ENCODE results near the gene POLR3F.

The POLR3F gene

GRCh38 chr20:18440403-18440802 is 26.8 kb upstream of the POLR3F start:
- H2BK5ac ChIP-seq (ENCODE audit: low read length), result no peak overlapping the region
- DNase-seq (ENCODE audit: low spot score), result no peak
- no peak overlapping the region for H3K14ac ChIP-seq (ENCODE audit: low read length)
- H3K36me3 ChIP-seq (replicated peaks in 1 of 2; ENCODE audit: control insufficient read depth in 2 of 2, insufficient read depth in 2 of 2, low read length in 2 of 2), result no peaks in the 10 kb centered on the region
- H3K9ac ChIP-seq (ENCODE audit: low read depth, low read length, poor library complexity), result no peak overlapping the region
- no peak overlapping the region for H3K18ac ChIP-seq (ENCODE audit: low read length)
- no peak overlapping the region for H3K4ac ChIP-seq (ENCODE audit: low read length)
- H3K4me1 ChIP-seq (ENCODE audit: control insufficient read depth in 2 of 2, insufficient read depth in 1 of 2, low read depth in 1 of 2, low read length in 2 of 2), result no peaks in the 10 kb centered on the region
- H3K27ac ChIP-seq (replicated peaks; ENCODE audit: low read length), result no peak overlapping the region
- no CpG with 5 or more reads among the region's 1 CpG for WGBS, 2 donors (ENCODE audit: extremely low coverage in 2 of 2, insufficient read length in 2 of 2, insufficient replicate concordance in 1 of 2)
- no peak overlapping the region for H4K91ac ChIP-seq (ENCODE audit: low read depth, low read length, poor library complexity)
- no peak overlapping the region for H2BK15ac ChIP-seq (ENCODE audit: low read length)
- no peak overlapping the region for H3K4me3 ChIP-seq (ENCODE audit: low read length in 2 of 2)
- no peak overlapping the region for H2BK12ac ChIP-seq (ENCODE audit: low read length)
- no peak overlapping the region for H4K8ac ChIP-seq (ENCODE audit: low read depth, low read length)
- no peak overlapping the region for H2BK120ac ChIP-seq (ENCODE audit: low read depth, low read length)
- no peaks in the 10 kb centered on the region for H3K27me3 ChIP-seq (ENCODE audit: control insufficient read depth in 3 of 3, insufficient read depth in 3 of 3, low read depth in 1 of 3, low read length in 3 of 3)
- no peaks in the 10 kb centered on the region for H3K79me1 ChIP-seq (ENCODE audit: low read depth, low read length)
- H3K4me2 ChIP-seq (ENCODE audit: insufficient read depth, low read length, poor library complexity, severe bottlenecking), result no peak overlapping the region
- H2AFZ ChIP-seq (ENCODE audit: low read length), result no peak overlapping the region
- no peaks in the 10 kb centered on the region for H3K9me3 ChIP-seq (replicated peaks in 1 of 2; ENCODE audit: control insufficient read depth in 2 of 2, insufficient read depth in 1 of 2, low read depth in 1 of 2, low read length in 2 of 2)
- H2AK5ac ChIP-seq (ENCODE audit: low read depth, low read length), result no peak overlapping the region
- no peak overlapping the region for H3K23ac ChIP-seq (ENCODE audit: low read depth, low read length, poor library complexity)

- Histone ChIP-seq H2AFZ (ENCODE audit: low read length) (no peak overlapping the region), H3K18ac (ENCODE audit: low read length) (no peak overlapping the region), H2BK12ac (ENCODE audit: low read length) (no peak overlapping the region), H3K4me1 (ENCODE audit: control insufficient read depth in 2 of 2, insufficient read depth in 1 of 2, low read depth in 1 of 2, low read length in 2 of 2) (no peaks in the 10 kb centered on the region), H3K27me3 (ENCODE audit: control insufficient read depth in 3 of 3, insufficient read depth in 3 of 3, low read depth in 1 of 3, low read length in 3 of 3) (no peaks in the 10 kb centered on the region), H3K36me3 (replicated peaks in 1 of 2; ENCODE audit: control insufficient read depth in 2 of 2, insufficient read depth in 2 of 2, low read length in 2 of 2) (peaks cover 0 to 3% of the 10 kb centered on the region in 2 donors), H3K27ac (replicated peaks; ENCODE audit: low read length) (no peak overlapping the region), H3K9ac (ENCODE audit: low read depth, low read length, poor library complexity) (no peak overlapping the region), H2AK5ac (ENCODE audit: low read depth, low read length) (no peak overlapping the region), H2BK15ac (ENCODE audit: low read length) (no peak overlapping the region), H4K91ac (ENCODE audit: low read depth, low read length, poor library complexity) (no peak overlapping the region), H2BK120ac (ENCODE audit: low read depth, low read length) (no peak overlapping the region), H2BK5ac (ENCODE audit: low read length) (no peak overlapping the region), H3K23ac (ENCODE audit: low read depth, low read length, poor library complexity) (no peak overlapping the region), H3K14ac (ENCODE audit: low read length) (no peak overlapping the region), H4K8ac (ENCODE audit: low read depth, low read length) (no peak overlapping the region), H3K4me2 (ENCODE audit: insufficient read depth, low read length, poor library complexity, severe bottlenecking) (no peak overlapping the region), H3K4me3 (ENCODE audit: low read length in 2 of 2) (no peak overlapping the region), H3K79me1 (ENCODE audit: low read depth, low read length) (no peaks in the 10 kb centered on the region), H3K4ac (ENCODE audit: low read length) (no peak overlapping the region), H3K9me3 (replicated peaks in 1 of 2; ENCODE audit: control insufficient read depth in 2 of 2, insufficient read depth in 1 of 2, low read depth in 1 of 2, low read length in 2 of 2) (no peaks in the 10 kb centered on the region)
- no CpG with 5 or more reads among the region's 4 CpGs for WGBS, 2 donors (ENCODE audit: extremely low coverage in 2 of 2, insufficient read length in 2 of 2, insufficient replicate concordance in 1 of 2)
- DNase-seq (ENCODE audit: low spot score), result no peak
These were observed 23.3 kb upstream of the POLR3F start for GRCh38 chr20:18443886-18444285.

- H4K91ac ChIP-seq (ENCODE audit: low read depth, low read length, poor library complexity), result no peak overlapping the region
- no peaks in the 10 kb centered on the region for H3K79me1 ChIP-seq (ENCODE audit: low read depth, low read length)
- DNase-seq (ENCODE audit: low spot score), result no peak
- H3K4me1 ChIP-seq (ENCODE audit: control insufficient read depth in 2 of 2, insufficient read depth in 1 of 2, low read depth in 1 of 2, low read length in 2 of 2), result no peaks in the 10 kb centered on the region
- H3K9me3 ChIP-seq (replicated peaks in 1 of 2; ENCODE audit: control insufficient read depth in 2 of 2, insufficient read depth in 1 of 2, low read depth in 1 of 2, low read length in 2 of 2), result peaks cover 0 to 7% of the 10 kb centered on the region in 2 donors
- no peaks in the 10 kb centered on the region for H3K36me3 ChIP-seq (replicated peaks in 1 of 2; ENCODE audit: control insufficient read depth in 2 of 2, insufficient read depth in 2 of 2, low read length in 2 of 2)
- no peak overlapping the region for H3K27ac ChIP-seq (replicated peaks; ENCODE audit: low read length)
- H3K27me3 ChIP-seq (ENCODE audit: control insufficient read depth in 3 of 3, insufficient read depth in 3 of 3, low read depth in 1 of 3, low read length in 3 of 3), result no peaks in the 10 kb centered on the region
- H3K4ac ChIP-seq (ENCODE audit: low read length), result no peak overlapping the region
- H3K18ac ChIP-seq (ENCODE audit: low read length), result no peak overlapping the region
- no peak overlapping the region for H4K8ac ChIP-seq (ENCODE audit: low read depth, low read length)
- H3K4me3 ChIP-seq (ENCODE audit: low read length in 2 of 2), result no peak overlapping the region
- H3K14ac ChIP-seq (ENCODE audit: low read length), result no peak overlapping the region
- no peak overlapping the region for H3K4me2 ChIP-seq (ENCODE audit: insufficient read depth, low read length, poor library complexity, severe bottlenecking)
- no peak overlapping the region for H2AK5ac ChIP-seq (ENCODE audit: low read depth, low read length)
- H2BK5ac ChIP-seq (ENCODE audit: low read length), result no peak overlapping the region
- no peak overlapping the region for H3K23ac ChIP-seq (ENCODE audit: low read depth, low read length, poor library complexity)
- no peak overlapping the region for H3K9ac ChIP-seq (ENCODE audit: low read depth, low read length, poor library complexity)
- no peak overlapping the region for H2BK15ac ChIP-seq (ENCODE audit: low read length)
- no peak overlapping the region for H2BK12ac ChIP-seq (ENCODE audit: low read length)
- no CpG with 5 or more reads among the region's 3 CpGs for WGBS, 2 donors (ENCODE audit: extremely low coverage in 2 of 2, insufficient read length in 2 of 2, insufficient replicate concordance in 1 of 2)
- H2BK120ac ChIP-seq (ENCODE audit: low read depth, low read length), result no peak overlapping the region
- no peak overlapping the region for H2AFZ ChIP-seq (ENCODE audit: low read length)
These were observed 10.6 kb upstream of the POLR3F start for GRCh38 chr20:18456600-18456999.

GRCh38 chr20:18465536-18466200 is 1.5 kb upstream of the POLR3F start:
- H3K9ac ChIP-seq (ENCODE audit: low read depth, low read length, poor library complexity), result no peak overlapping the region
- no peak overlapping the region for H3K27ac ChIP-seq (replicated peaks; ENCODE audit: low read length)
- no peaks in the 10 kb centered on the region for H3K27me3 ChIP-seq (ENCODE audit: control insufficient read depth in 3 of 3, insufficient read depth in 3 of 3, low read depth in 1 of 3, low read length in 3 of 3)
- H3K4ac ChIP-seq (ENCODE audit: low read length), result no peak overlapping the region
- no peak overlapping the region for H2BK12ac ChIP-seq (ENCODE audit: low read length)
- no peaks in the 10 kb centered on the region for H3K9me3 ChIP-seq (replicated peaks in 1 of 2; ENCODE audit: control insufficient read depth in 2 of 2, insufficient read depth in 1 of 2, low read depth in 1 of 2, low read length in 2 of 2)
- H2BK5ac ChIP-seq (ENCODE audit: low read length), result no peak overlapping the region
- no peak overlapping the region for H4K91ac ChIP-seq (ENCODE audit: low read depth, low read length, poor library complexity)
- H3K14ac ChIP-seq (ENCODE audit: low read length), result no peak overlapping the region
- peaks cover 0 to 19% of the 10 kb centered on the region in 2 donors for H3K36me3 ChIP-seq (replicated peaks in 1 of 2; ENCODE audit: control insufficient read depth in 2 of 2, insufficient read depth in 2 of 2, low read length in 2 of 2)
- H2BK120ac ChIP-seq (ENCODE audit: low read depth, low read length), result no peak overlapping the region
- peak overlapping the region; percentile 56 for H2AFZ ChIP-seq (ENCODE audit: low read length)
- H3K4me3 ChIP-seq (ENCODE audit: low read length in 2 of 2), result peak overlapping the region in 1 of 2 donors; percentile 89
- no peak overlapping the region for H3K18ac ChIP-seq (ENCODE audit: low read length)
- peaks cover 0 to 4% of the 10 kb centered on the region in 2 donors for H3K4me1 ChIP-seq (ENCODE audit: control insufficient read depth in 2 of 2, insufficient read depth in 1 of 2, low read depth in 1 of 2, low read length in 2 of 2)
- H2BK15ac ChIP-seq (ENCODE audit: low read length), result no peak overlapping the region
- no peak for DNase-seq (ENCODE audit: low spot score)
- H4K8ac ChIP-seq (ENCODE audit: low read depth, low read length), result no peak overlapping the region
- H2AK5ac ChIP-seq (ENCODE audit: low read depth, low read length), result no peak overlapping the region
- no peak overlapping the region for H3K23ac ChIP-seq (ENCODE audit: low read depth, low read length, poor library complexity)
- H3K79me1 ChIP-seq (ENCODE audit: low read depth, low read length), result peaks cover 6% of the 10 kb centered on the region
- WGBS, 2 donors (ENCODE audit: extremely low coverage in 2 of 2, insufficient read length in 2 of 2, insufficient replicate concordance in 1 of 2), result no CpG with 5 or more reads among the region's 6 CpGs
- no peak overlapping the region for H3K4me2 ChIP-seq (ENCODE audit: insufficient read depth, low read length, poor library complexity, severe bottlenecking)

Data from neuronal stem cell (in vitro differentiated cells).